MV-4-11 (cell line): ENCODE results near the gene FCN3.

Source experiments
- DNase-seq: peaks from one replicate; lab custom pipeline; 2025; lab: John Stamatoyannopoulos, UW

Gene FCN3

GRCh38 chr1:27341525-27342252, 32.9 kb downstream of the FCN3 start, which contains the start of gene SYTL1:
Gene SYTL1, plus strand, starts transcription at chr1:27342022. Its CDS starts 3,313 bp downstream, at chr1:27345335.
- peak; percentile 74 for DNase-seq

- peak; percentile 48 for DNase-seq
Observed at GRCh38 chr1:27339213-27339612, 35.4 kb downstream of the FCN3 start.

GRCh38 chr1:27338751-27339150, 35.9 kb downstream of the FCN3 start:
- DNase-seq = no peak

GRCh38 chr1:27336756-27337155, 37.9 kb downstream of the FCN3 start:
- DNase-seq = no peak

- no peak for DNase-seq
Observed at GRCh38 chr1:27335506-27336422, 38.9 kb downstream of the FCN3 start.

- no peak for DNase-seq
Observed at GRCh38 chr1:27333717-27334279, 40.8 kb downstream of the FCN3 start.

DNA sequence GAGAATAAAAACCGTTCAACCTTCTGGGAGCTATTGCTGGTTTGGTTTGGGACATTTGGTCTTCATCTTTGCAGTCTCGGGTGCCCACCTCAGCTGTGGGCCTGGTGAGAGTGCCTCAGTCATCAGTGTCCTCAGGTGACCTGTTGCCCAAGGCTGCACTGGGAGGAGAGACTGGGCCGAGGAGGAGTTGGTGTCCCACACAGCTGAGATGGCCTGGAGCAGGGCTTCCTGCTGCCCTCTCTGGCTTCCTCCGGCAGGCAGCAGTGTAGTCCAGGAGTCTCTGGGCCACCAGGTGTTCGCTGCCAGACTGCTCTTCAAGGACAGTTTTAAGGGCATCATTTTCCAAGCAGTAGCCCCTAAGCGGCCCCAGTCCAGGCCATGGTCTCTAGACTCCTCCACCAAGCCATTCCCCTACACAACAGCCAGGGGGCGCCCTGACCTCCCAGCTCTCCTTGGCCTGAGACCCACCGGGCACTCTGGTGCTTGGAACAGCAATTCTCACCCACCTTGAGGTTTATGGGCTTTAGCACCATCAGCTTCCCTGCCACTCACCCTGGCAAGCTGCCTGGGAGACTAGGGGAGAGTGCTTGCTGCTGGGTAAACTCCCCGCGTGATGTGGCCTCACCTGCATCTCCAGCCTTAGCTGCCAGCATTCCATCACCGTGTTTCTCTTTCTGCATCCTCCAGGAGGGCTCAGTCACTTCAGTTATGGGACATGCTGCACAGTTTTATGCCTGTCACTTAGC, 41.9 kb downstream of the FCN3 start:
- DNase-seq = no peak

DNA sequence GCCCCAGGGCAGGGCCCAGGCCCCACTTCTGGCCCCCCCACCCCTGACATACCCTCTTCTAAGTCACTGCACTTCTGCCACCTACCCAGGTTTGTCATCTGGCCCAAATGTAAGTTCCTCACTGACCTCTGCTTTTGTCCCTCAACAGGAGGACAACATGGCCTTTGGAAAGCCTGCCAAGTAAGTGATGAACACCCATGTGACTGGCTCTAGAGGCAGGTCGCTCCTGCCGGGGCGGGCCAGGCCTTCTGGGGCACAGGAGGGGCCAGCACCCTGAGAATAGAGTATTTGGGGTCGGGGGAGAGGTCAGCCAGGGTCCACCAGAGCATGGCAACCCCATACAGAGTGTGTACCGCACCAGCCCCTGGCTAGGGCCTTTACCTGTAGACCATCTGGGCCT, 42.7 kb downstream of the FCN3 start:
- no peak for DNase-seq

DNA sequence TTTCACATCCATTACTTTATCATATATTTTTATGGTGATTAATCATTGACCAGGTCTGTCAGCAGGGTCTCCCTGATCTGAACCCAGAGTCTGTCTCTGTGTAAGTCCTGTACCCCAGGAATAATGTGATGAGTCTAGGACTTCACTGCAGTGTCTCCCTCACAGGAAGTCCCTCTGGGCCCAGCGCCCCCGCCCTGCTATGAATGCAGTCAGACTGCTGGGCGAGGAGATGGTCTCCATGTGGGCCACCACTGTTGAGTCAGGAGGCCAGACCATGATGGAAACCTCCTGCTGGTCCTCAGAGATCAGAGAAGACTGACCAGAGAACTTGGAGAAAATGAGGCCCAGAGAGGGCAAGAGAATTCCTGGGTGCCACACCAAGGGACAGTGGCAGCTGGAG, 43.2 kb downstream of the FCN3 start:
- DNase-seq = no peak

DNA sequence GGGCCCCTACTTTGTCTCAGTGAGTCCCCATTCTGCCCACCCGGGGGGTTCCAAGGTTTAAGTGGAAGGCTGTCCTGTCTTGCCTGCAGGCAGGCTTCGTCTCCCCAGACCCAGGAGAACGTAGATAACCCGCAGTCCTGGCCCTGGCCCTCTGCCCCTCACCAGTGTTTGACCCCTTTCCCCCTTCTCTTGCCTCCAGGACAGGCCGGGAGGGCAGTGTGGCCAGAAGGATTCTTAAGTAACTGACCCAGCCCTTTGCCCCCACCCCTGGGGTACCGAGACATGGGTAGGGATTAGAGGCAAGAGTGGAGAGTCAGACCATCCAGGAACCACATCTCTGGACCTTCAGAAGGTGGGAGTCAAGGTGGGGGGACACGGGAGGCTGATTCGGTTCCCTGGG, 43.8 kb downstream of the FCN3 start:
- no peak for DNase-seq

- no peak for DNase-seq
Observed at GRCh38 chr1:27327964-27328363, 46.7 kb downstream of the FCN3 start.

- no peak for DNase-seq
Observed at GRCh38 chr1:27325286-27325685, 49.3 kb downstream of the FCN3 start.

DNA sequence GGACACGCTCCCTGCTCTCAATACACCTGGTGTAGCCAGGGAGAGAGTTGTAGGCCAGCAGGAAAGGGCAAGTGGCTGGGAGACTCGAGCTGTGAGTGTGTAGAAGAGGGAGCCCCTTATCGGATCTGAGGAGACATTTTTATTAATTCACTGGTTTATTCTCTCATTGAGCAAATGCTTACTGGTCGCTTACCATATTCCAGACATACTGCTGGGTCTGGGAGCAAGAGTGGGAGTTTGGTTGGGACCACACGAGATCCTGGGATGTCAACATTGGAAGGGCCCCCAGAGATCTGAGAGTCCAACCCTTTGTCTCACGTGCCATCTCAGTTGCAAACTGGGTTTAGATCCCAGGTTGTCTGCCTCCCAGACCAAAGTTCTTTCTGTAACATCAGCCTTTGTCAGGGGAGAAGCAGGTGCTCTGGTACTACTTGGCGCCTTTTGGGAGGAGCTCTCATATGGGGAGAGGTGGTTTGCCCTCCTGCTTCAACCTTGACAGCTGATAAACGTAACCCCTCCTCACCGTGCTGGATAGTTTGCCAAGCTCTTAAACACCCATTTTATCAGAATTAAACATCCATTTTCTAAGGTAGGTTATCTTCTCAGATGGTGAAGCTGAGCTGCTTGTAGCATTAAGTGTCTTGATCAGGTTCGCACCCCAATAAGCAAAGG, 51.9 kb downstream of the FCN3 start:
- no peak for DNase-seq

- DNase-seq = peak; percentile 97
Observed at GRCh38 chr1:27321813-27322568, 52.6 kb downstream of the FCN3 start, which contains the start of gene TMEM222. Gene TMEM222, plus strand, starts transcription at chr1:27322163. Its CDS starts 35 bp downstream, at chr1:27322198.
